ENCODE measurements around the gene GNB1.

Gene GNB1

DNA sequence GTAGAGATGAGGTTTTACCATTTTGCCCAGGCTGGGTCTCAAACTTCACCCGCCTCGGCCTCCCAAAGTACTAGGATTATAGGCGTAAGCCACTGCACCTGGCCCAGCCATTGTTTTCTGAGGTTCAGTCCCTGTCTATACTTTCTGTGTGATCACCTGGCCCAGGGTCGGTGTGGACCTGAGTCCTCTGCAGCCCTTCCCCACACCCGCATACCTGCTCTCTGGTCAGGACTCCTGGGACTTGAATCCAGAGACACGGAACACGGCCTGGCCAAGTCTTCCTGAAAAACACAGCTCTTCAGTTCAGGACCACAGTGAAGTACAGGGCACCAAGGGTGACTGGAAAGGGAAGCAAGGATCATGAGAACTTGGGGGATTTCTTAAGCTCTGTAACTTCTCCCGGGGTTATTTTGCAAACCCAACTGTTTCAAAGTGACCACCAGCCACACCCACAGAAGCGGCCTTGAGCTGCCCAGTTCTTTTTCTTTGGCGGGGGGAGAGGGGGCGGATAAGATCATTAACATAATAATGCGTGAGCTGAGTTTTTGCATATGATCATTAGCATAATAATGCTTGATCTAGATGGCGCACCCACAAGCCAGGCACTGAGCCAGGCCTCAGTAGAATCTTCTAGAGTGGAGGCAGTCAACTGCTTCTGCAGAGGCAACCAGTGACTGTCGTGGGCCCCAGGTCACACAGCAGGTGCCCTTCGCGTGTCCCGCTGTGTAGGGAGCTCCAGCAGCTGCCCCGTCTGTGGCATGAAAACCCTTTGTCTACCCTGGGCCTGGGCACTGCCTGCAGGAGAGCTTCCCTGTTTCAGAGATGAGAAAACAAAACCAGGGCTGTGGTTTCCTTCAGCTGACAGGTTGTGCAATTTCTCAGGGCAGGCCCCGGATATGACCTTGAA, 110.9 kb downstream of the GNB1 start:
- Histone ChIP-seq H3K27me3 (ENCODE audit: insufficient read depth, low read length) (no peaks in the 10 kb centered on the region), H3K27ac (ENCODE audit: low read length) (peak overlapping the region; percentile 89), H3K9me3 (ENCODE audit: insufficient read depth, low read depth, low read length) (no peaks in the 10 kb centered on the region), H3K36me3 (ENCODE audit: insufficient read depth, low read depth, low read length) (peaks cover 4% of the 10 kb centered on the region), H3K4me1 (ENCODE audit: insufficient read depth, low read length) (peaks cover 32% of the 10 kb centered on the region; the same call in 1 of the 2 replicates), H3K4me3 (ENCODE audit: low read length) (peak overlapping the region; percentile 75), H3K9ac (ENCODE audit: low read depth, low read length) (peak overlapping the region; percentile 79)

DNA sequence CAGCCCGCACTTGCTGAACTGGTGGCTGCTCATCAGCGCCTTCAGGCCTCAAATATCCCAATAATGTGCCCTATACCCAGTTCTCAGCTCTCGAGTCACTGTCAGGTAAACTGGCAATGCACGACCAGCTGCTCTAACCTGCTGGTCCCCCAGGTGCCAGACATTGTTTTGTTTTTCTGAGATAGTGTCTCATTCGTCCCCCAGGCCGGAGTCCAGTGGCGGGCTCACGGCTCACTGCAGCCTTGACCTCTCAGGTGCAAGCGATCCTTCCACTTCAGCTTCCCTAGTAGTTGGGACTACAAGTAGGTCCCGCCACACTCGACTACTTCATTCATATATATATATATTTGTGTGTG, 111.6 kb downstream of the GNB1 start:
- Histone ChIP-seq H3K9me3 (ENCODE audit: insufficient read depth, low read depth, low read length) (no peaks in the 10 kb centered on the region), H3K27ac (ENCODE audit: low read length) (peak overlapping the region; percentile 74), H3K36me3 (ENCODE audit: insufficient read depth, low read depth, low read length) (no peaks in the 10 kb centered on the region), H3K27me3 (ENCODE audit: insufficient read depth, low read length) (no peaks in the 10 kb centered on the region), H3K4me3 (ENCODE audit: low read length) (peak overlapping the region; percentile 75), H3K4me1 (ENCODE audit: insufficient read depth, low read length) (peaks cover 32% of the 10 kb centered on the region; the same call in 1 of the 2 replicates), H3K9ac (ENCODE audit: low read depth, low read length) (peak overlapping the region; percentile 79)

GRCh38 chr1:1778663-1779319, 112.1 kb downstream of the GNB1 start:
- Histone ChIP-seq H3K27me3 (ENCODE audit: insufficient read depth, low read length) (no peaks in the 10 kb centered on the region), H3K4me3 (ENCODE audit: low read length) (peak overlapping the region; percentile 75), H3K9ac (ENCODE audit: low read depth, low read length) (peak overlapping the region; percentile 79), H3K9me3 (ENCODE audit: insufficient read depth, low read depth, low read length) (no peaks in the 10 kb centered on the region), H3K4me1 (ENCODE audit: insufficient read depth, low read length) (peaks cover 32% of the 10 kb centered on the region; the same call in 1 of the 2 replicates), H3K27ac (ENCODE audit: low read length) (peak overlapping the region; percentile 74), H3K36me3 (ENCODE audit: insufficient read depth, low read depth, low read length) (no peaks in the 10 kb centered on the region)

GRCh38 chr1:1777950-1778662, 112.8 kb downstream of the GNB1 start, which contains the start of gene NADK:
Gene NADK (minus strand): TSS chr1:1778470. CDS start chr1:1765406, 13,064 bp downstream.
- no peaks in the 10 kb centered on the region for H3K27me3 ChIP-seq (ENCODE audit: insufficient read depth, low read length)
- H3K9me3 ChIP-seq (ENCODE audit: insufficient read depth, low read depth, low read length), result no peaks in the 10 kb centered on the region
- H3K27ac ChIP-seq (ENCODE audit: low read length), result peak within 1 kb of the TSS; percentile 74
- peak within 1 kb of the TSS; percentile 94 for H3K4me3 ChIP-seq (ENCODE audit: low read length)
- H3K36me3 ChIP-seq (ENCODE audit: insufficient read depth, low read depth, low read length), result 0 out of 2 replicates have a peak, but pooled peaks cover under 1% of the 10 kb centered on the region
- peaks cover 27% of the 10 kb centered on the region; the same call in 1 of the 2 replicates for H3K4me1 ChIP-seq (ENCODE audit: insufficient read depth, low read length)
- peak within 1 kb of the TSS; percentile 83 for H3K9ac ChIP-seq (ENCODE audit: low read depth, low read length)

- H3K27me3 ChIP-seq (ENCODE audit: insufficient read depth, low read length), result no peaks in the 10 kb centered on the region
- peaks cover 27% of the 10 kb centered on the region; the same call in 1 of the 2 replicates for H3K4me1 ChIP-seq (ENCODE audit: insufficient read depth, low read length)
- H3K27ac ChIP-seq (ENCODE audit: low read length), result no peak overlapping the region
- peaks cover 6% of the 10 kb centered on the region for H3K36me3 ChIP-seq (ENCODE audit: insufficient read depth, low read depth, low read length)
- H3K9ac ChIP-seq (ENCODE audit: low read depth, low read length), result peak overlapping the region; percentile 83
- H3K9me3 ChIP-seq (ENCODE audit: insufficient read depth, low read depth, low read length), result no peaks in the 10 kb centered on the region
- H3K4me3 ChIP-seq (ENCODE audit: low read length), result peak overlapping the region; percentile 94
Measured at GRCh38 chr1:1777583-1777899, 113.3 kb downstream of the GNB1 start.

DNA sequence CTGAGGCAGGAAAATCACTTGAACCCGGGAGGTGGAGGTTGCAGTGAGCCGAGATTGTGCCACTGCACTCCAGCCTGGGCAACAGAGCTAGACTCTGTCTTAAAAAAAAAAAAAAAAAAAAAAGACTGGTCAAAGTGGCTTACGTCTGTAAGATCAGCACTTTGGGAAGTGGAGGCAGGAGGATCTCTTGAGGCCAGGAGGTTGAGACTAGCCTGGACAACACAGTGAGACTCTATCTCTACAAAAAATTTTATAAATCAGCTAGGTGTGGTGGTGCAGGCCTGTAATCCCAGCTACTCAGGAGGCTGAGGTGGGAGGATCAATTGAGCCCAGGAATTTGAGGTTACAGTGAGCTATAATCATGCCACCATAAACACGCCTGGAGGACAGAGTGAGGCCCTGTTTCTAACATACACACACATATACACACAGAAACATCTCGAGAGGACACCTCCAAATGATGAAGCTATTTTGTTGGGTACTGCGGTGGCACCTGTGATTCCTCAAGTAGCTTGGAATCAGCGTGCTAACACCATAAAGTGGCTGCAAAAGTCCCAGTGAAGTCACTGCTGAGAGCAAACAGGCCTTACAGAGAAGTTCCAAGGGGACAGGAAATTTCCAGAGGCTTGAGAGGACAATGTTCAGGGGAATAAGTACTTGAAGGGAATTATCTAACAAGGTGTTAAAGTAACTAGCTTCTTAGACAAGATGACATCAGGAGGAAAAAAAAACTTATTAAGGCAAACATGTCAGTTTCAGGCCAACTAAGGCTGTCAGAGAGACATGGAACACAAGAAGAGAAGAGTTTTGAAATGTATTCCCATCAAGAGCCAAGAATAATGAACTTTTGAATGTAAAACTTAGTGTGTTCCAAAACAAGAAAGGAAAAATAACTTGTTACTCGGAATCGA, 114.0 kb downstream of the GNB1 start:
- Histone ChIP-seq H3K27me3 (ENCODE audit: insufficient read depth, low read length) (no peaks in the 10 kb centered on the region), H3K27ac (ENCODE audit: low read length) (no peak overlapping the region), H3K9ac (ENCODE audit: low read depth, low read length) (peak overlapping the region; percentile 45; the same call in 1 of the 2 replicates), H3K4me1 (ENCODE audit: insufficient read depth, low read length) (peaks cover 25% of the 10 kb centered on the region; the same call in 1 of the 2 replicates), H3K36me3 (ENCODE audit: insufficient read depth, low read depth, low read length) (peaks cover 12% of the 10 kb centered on the region), H3K4me3 (ENCODE audit: low read length) (peak overlapping the region; percentile 94), H3K9me3 (ENCODE audit: insufficient read depth, low read depth, low read length) (no peaks in the 10 kb centered on the region)

DNA sequence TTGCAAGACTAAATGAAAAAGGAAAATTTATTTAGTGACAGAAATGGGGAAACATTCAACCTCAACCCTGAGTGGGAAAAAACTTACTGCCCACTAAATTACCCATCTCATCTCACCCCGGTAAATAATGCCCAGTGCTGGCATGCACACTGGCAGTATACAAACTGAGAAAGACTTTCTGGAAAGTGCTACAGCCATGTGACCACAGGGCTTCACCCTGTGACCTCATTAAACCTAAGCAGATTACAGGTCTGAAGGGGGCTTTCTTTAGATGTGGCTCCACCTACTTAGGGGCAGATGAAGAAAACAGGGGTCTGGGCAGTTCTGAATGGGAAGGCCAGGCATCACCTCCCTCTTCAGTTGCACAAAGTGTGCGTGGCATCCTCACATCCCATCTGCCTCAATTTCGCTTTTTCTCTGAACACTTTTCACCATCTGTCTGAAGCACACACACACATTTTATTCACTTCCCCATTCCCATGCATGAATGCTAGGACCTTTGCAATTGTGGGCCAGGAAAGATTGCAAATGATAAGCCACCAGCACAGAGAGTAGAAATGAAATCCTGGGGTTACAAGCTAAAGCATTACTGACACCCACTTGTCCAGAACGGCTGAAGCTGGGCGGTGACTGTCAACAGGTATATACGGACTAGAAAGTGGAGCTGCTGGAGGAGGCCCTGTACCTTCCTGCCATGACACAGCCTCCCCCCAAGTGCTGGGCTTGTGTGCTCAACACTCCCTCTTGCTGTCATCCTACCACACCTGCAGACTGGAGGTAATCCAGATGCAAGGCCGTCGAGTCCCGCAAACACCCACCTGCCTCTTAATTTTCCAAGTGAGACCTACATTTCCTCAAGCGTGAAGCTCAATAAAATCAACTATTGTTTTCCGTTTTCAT, 115.3 kb downstream of the GNB1 start:
- Histone ChIP-seq H3K9ac (ENCODE audit: low read depth, low read length) (no peak overlapping the region), H3K4me1 (ENCODE audit: insufficient read depth, low read length) (peaks cover 14% of the 10 kb centered on the region; the same call in 1 of the 2 replicates), H3K36me3 (ENCODE audit: insufficient read depth, low read depth, low read length) (peaks cover 21% of the 10 kb centered on the region), H3K9me3 (ENCODE audit: insufficient read depth, low read depth, low read length) (peaks cover 5% of the 10 kb centered on the region), H3K27ac (ENCODE audit: low read length) (no peak overlapping the region), H3K4me3 (ENCODE audit: low read length) (0 out of 2 replicates have a peak overlapping the region, but pooled peaks have one; percentile 8), H3K27me3 (ENCODE audit: insufficient read depth, low read length) (no peaks in the 10 kb centered on the region)

GRCh38 chr1:1773874-1774273, 117.0 kb downstream of the GNB1 start:
- Histone ChIP-seq H3K9ac (ENCODE audit: low read depth, low read length) (no peak overlapping the region), H3K4me1 (ENCODE audit: insufficient read depth, low read length) (peaks cover 5% of the 10 kb centered on the region; the same call in 1 of the 2 replicates), H3K36me3 (ENCODE audit: insufficient read depth, low read depth, low read length) (peaks cover 22% of the 10 kb centered on the region), H3K27ac (ENCODE audit: low read length) (no peak overlapping the region), H3K9me3 (ENCODE audit: insufficient read depth, low read depth, low read length) (peaks cover 5% of the 10 kb centered on the region), H3K4me3 (ENCODE audit: low read length) (no peak overlapping the region), H3K27me3 (ENCODE audit: insufficient read depth, low read length) (no peaks in the 10 kb centered on the region)

GRCh38 chr1:1771096-1771495, 119.8 kb downstream of the GNB1 start:
- no peaks in the 10 kb centered on the region for H3K4me1 ChIP-seq (ENCODE audit: insufficient read depth, low read length)
- H3K9me3 ChIP-seq (ENCODE audit: insufficient read depth, low read depth, low read length), result peaks cover 5% of the 10 kb centered on the region
- H3K36me3 ChIP-seq (ENCODE audit: insufficient read depth, low read depth, low read length), result peaks cover 32% of the 10 kb centered on the region
- no peaks in the 10 kb centered on the region for H3K27me3 ChIP-seq (ENCODE audit: insufficient read depth, low read length)
- H3K9ac ChIP-seq (ENCODE audit: low read depth, low read length), result no peak overlapping the region
- H3K27ac ChIP-seq (ENCODE audit: low read length), result no peak overlapping the region
- H3K4me3 ChIP-seq (ENCODE audit: low read length), result no peak overlapping the region

DNA sequence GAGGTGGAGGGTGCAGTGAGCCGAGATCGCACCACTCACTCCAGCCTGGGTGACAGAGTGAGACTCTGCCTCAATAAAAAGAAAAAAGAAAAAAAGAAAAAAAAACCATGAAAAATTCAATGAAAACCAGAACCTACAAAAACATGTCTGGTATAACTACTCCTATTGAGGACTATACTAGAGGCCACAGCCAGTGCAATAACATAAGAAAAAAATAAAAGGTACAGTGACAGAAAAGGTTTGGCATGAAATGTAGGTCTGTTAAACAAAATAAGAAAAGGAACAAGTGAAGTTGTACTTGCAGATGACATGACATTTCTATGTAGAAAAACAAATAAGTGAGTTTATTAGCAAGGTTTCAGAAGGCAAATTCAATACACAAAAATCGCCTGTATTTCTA, 120.8 kb downstream of the GNB1 start:
- Histone ChIP-seq H3K36me3 (ENCODE audit: insufficient read depth, low read depth, low read length) (peaks cover 34% of the 10 kb centered on the region), H3K4me1 (ENCODE audit: insufficient read depth, low read length) (no peaks in the 10 kb centered on the region), H3K9ac (ENCODE audit: low read depth, low read length) (no peak overlapping the region), H3K9me3 (ENCODE audit: insufficient read depth, low read depth, low read length) (peaks cover 5% of the 10 kb centered on the region), H3K27me3 (ENCODE audit: insufficient read depth, low read length) (no peaks in the 10 kb centered on the region), H3K4me3 (ENCODE audit: low read length) (no peak overlapping the region), H3K27ac (ENCODE audit: low read length) (no peak overlapping the region)
